Measurements from ENCODE around the gene TMEM140. TPM values are rescaled to one million over a fixed set of nuclear protein-coding genes. Genes with fewer than 3 reads are reported as not detected.

Gene TMEM140
- total and polyA plus RNA-seq, 2 of the 13 experiments (the other 11 are each of a cell fraction or from before 2014, with no cell fraction given) = 9.2 to 21.7 TPM

DNA sequence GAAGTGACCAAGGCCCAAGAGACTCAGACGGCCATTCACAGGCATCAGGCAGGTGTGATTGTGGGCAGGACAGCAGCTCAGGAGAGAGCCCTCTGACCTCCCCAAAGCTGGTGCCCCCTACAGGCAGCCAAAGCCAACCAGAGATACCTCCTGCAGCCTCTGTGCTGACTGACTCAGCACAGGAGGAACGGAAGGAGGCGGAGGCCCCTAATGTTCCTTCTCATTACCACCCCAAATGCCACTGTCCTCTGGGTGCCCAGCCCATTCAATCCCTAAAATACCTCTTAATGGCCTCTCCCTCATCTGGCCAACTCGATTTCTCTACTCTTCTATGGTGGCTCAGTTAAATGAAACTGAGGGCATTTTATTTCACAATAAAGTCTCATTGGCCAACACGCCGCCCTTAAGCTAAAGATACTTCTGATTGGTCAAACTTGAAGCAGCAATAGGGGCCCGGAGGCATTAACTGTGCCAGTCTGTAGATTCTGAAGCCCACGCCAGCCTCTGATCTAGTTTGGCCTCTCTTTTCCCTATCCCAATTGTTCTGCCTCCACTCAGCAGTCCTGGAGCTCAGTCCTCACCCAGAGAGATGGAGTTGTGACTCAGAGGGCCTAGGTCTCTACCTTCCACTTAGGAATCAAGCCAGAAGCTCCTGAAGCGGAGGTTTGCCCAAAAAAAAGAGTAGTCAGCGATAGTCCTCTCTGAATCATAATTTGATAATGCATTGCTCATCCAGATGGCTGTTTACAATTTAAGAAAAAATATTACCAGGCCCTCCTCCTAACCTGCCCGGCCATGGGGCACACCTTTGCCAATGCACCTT, 21.5 kb downstream of the TMEM140 start (continued):
- TF ChIP-seq, protein P1, sequence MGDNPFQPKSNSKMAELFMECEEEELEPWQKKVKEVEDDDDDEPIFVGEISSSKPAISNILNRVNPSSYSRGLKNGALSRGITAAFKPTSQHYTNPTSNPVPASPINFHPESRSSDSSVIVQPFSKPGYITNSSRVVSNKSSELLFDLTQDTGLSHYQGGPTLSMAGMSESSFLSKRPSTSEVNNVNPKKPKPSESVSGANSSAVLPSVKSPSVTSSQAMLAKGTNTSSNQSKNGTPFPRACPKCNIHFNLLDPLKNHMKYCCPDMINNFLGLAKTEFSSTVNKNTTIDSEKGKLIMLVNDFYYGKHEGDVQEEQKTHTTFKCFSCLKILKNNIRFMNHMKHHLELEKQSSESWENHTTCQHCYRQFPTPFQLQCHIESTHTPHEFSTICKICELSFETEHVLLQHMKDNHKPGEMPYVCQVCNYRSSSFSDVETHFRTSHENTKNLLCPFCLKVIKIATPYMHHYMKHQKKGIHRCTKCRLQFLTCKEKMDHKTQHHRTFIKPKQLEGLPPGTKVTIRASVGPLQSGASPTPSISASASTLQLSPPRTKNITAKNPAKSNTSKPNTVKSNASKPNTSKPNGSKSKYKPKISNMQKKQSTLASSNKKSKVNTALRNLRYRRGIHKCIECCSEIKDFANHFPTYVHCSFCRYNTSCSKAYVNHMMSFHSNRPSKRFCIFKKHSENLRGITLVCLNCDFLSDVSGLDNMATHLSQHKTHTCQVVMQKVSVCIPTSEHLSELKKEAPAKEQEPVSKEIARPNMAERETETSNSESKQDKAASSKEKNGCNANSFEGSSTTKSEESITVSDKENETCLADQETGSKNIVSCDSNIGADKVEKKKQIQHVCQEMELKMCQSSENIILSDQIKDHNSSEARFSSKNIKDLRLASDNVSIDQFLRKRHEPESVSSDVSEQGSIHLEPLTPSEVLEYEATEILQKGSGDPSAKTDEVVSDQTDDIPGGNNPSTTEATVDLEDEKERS (CRISPR knock-in tag; IDR thresholded peaks at IDR 0.05) = no peak
- TF ChIP-seq ERF (CRISPR knock-in tag; IDR thresholded peaks at IDR 0.05) (no peak; the same call in 1 of the 2 replicates), ZFP37 (CRISPR knock-in tag; IDR thresholded peaks at IDR 0.05; ENCODE audit: borderline replicate concordance) (no peak), REL (CRISPR knock-in tag; conservative IDR thresholded peaks at IDR 0.05) (no peak), RBM22 (optimal IDR thresholded peaks at IDR 0.05; ENCODE audit: low read length) (no peak), TEAD3 (CRISPR knock-in tag; optimal IDR thresholded peaks at IDR 0.05; ENCODE audit: borderline replicate concordance) (no peak), ZFP41 (CRISPR knock-in tag; IDR thresholded peaks at IDR 0.05; ENCODE audit: borderline replicate concordance) (no peak), ZNF775 (CRISPR knock-in tag; IDR thresholded peaks at IDR 0.05; ENCODE audit: borderline replicate concordance) (no peak), HOXA5 (CRISPR knock-in tag; IDR thresholded peaks at IDR 0.05) (no peak), PAF1 (CRISPR knock-in tag; IDR thresholded peaks at IDR 0.05) (peak; percentile 78; the same call in 1 of the 2 replicates), ZNF17 (CRISPR knock-in tag; IDR thresholded peaks at IDR 0.05) (no peak), ZNF772 (CRISPR knock-in tag; IDR thresholded peaks at IDR 0.05) (no peak), ZNF296 (CRISPR knock-in tag; conservative IDR thresholded peaks at IDR 0.05) (no peak)
- TF ChIP-seq, protein P2, sequence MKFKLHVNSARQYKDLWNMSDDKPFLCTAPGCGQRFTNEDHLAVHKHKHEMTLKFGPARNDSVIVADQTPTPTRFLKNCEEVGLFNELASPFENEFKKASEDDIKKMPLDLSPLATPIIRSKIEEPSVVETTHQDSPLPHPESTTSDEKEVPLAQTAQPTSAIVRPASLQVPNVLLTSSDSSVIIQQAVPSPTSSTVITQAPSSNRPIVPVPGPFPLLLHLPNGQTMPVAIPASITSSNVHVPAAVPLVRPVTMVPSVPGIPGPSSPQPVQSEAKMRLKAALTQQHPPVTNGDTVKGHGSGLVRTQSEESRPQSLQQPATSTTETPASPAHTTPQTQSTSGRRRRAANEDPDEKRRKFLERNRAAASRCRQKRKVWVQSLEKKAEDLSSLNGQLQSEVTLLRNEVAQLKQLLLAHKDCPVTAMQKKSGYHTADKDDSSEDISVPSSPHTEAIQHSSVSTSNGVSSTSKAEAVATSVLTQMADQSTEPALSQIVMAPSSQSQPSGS (CRISPR knock-in tag; IDR thresholded peaks at IDR 0.05) = no peak
- TF ChIP-seq, protein P3, sequence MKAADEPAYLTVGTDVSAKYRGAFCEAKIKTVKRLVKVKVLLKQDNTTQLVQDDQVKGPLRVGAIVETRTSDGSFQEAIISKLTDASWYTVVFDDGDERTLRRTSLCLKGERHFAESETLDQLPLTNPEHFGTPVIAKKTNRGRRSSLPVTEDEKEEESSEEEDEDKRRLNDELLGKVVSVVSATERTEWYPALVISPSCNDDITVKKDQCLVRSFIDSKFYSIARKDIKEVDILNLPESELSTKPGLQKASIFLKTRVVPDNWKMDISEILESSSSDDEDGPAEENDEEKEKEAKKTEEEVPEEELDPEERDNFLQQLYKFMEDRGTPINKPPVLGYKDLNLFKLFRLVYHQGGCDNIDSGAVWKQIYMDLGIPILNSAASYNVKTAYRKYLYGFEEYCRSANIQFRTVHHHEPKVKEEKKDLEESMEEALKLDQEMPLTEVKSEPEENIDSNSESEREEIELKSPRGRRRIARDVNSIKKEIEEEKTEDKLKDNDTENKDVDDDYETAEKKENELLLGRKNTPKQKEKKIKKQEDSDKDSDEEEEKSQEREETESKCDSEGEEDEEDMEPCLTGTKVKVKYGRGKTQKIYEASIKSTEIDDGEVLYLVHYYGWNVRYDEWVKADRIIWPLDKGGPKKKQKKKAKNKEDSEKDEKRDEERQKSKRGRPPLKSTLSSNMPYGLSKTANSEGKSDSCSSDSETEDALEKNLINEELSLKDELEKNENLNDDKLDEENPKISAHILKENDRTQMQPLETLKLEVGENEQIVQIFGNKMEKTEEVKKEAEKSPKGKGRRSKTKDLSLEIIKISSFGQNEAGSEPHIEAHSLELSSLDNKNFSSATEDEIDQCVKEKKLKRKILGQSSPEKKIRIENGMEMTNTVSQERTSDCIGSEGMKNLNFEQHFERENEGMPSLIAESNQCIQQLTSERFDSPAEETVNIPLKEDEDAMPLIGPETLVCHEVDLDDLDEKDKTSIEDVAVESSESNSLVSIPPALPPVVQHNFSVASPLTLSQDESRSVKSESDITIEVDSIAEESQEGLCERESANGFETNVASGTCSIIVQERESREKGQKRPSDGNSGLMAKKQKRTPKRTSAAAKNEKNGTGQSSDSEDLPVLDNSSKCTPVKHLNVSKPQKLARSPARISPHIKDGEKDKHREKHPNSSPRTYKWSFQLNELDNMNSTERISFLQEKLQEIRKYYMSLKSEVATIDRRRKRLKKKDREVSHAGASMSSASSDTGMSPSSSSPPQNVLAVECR (CRISPR knock-in tag; IDR thresholded peaks at IDR 0.05; ENCODE audit: borderline replicate concordance) = peak; percentile 30; the same call in 1 of the 2 replicates
- TF ChIP-seq, protein P4, sequence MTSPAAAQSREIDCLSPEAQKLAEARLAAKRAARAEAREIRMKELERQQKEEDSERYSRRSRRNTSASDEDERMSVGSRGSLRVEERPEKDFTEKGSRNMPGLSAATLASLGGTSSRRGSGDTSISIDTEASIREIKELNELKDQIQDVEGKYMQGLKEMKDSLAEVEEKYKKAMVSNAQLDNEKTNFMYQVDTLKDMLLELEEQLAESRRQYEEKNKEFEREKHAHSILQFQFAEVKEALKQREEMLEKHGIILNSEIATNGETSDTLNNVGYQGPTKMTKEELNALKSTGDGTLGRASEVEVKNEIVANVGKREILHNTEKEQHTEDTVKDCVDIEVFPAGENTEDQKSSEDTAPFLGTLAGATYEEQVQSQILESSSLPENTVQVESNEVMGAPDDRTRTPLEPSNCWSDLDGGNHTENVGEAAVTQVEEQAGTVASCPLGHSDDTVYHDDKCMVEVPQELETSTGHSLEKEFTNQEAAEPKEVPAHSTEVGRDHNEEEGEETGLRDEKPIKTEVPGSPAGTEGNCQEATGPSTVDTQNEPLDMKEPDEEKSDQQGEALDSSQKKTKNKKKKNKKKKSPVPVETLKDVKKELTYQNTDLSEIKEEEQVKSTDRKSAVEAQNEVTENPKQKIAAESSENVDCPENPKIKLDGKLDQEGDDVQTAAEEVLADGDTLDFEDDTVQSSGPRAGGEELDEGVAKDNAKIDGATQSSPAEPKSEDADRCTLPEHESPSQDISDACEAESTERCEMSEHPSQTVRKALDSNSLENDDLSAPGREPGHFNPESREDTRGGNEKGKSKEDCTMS (CRISPR knock-in tag; conservative IDR thresholded peaks at IDR 0.05) = no peak
